GM20000 (cell line): ENCODE data around the gene GPATCH2L.

Source experiments
- DNase-seq: peaks from one replicate; pipeline ENCODE4 v3.0.0; 2012; ENCODE audit warnings: low spot score
- CTCF ChIP-seq: IDR thresholded peaks from 2 replicates; pipeline ENCODE4 v1.5.1; 2012; ENCODE audit warnings: mild to moderate bottlenecking, control low read depth; ENCODE audit errors: extremely low read depth, missing control alignments

The GPATCH2L gene

DNA sequence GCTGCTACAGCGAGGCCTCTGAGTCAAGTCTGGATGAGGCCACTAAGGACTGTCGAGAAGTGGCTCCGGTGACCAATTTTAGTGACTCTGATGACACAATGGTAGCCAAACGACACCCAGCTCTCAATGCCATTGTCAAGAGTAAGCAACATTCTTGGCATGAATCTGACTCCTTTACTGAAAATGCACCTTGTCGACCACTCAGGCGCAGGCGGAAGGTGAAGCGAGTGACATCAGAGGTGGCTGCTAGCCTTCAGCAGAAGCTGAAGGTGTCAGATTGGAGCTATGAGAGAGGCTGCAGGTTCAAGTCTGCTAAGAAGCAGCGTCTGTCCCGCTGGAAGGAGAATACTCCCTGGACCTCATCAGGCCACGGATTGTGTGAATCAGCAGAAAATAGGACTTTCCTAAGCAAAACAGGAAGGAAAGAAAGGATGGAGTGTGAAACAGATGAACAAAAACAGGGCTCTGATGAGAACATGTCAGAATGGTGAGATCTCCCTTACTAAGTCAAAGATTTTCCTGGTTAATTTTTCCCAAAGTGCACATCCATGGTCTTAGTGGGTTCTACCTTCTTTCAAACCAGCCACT, 2.9 kb downstream of the GPATCH2L start:
- TF ChIP-seq CTCF: no peak
- no peak for DNase-seq

GRCh38 chr14:76163668-76164363, 12.1 kb downstream of the GPATCH2L start:
- DNase-seq: no peak
- no peak for TF ChIP-seq CTCF

DNA sequence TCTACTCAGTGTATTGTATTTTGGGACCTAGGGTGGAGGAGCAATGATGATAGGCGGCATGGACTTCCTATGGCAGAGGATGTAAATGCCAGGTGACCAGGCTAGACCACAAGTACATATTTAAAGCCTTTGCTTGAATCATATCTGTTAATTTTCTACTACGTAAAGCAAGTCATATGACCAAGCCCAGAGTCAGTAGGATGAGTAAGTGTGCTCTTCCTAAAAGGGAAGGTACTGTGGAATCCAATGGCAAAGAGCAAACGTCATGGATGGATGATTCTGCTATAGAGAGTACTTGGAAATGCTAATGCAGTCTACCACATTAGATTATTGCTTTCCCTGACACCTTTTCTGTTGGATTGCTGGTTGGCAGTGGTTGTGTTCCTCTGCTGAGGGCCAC, 16.8 kb downstream of the GPATCH2L start:
- DNase-seq: no peak
- no peak for TF ChIP-seq CTCF

DNA sequence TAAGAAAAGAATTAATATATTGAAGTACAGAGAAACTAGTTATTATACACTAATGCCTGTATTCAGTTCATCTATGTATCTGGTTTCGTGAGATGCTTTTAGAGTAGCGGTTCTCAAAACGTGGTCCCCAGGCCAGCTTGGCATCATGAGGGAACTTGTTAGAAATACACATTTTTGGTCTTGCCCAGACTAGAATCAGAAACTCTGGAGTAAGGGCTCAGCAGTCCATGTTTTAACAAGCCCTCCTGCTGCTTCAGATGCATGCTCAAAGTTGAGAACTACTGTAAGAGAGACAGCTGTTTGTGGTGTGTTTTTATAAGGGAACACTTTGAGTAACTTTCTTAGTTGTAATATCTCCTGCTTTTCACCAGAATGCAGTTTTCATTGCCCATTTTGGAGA, 18.1 kb downstream of the GPATCH2L start:
- DNase-seq: no peak
- TF ChIP-seq CTCF: no peak

GRCh38 chr14:76174982-76175381, 23.3 kb downstream of the GPATCH2L start:
- TF ChIP-seq CTCF: no peak
- DNase-seq: no peak

- DNase-seq: no peak
- TF ChIP-seq CTCF: no peak
Measured at GRCh38 chr14:76175942-76176341, 24.2 kb downstream of the GPATCH2L start.

- TF ChIP-seq CTCF: no peak
- DNase-seq: no peak
Measured at GRCh38 chr14:76181546-76181945, 29.8 kb downstream of the GPATCH2L start.
